Calu3 (cell line): ENCODE results near the gene SLC38A9. TPM values are rescaled to one million over a fixed set of nuclear protein-coding genes. Genes with fewer than 3 reads are reported as not detected.
"Not testable (repeated sequence)": the region's sequence is repeated elsewhere in the genome, so short reads cannot be mapped to it uniquely, and the experiment has no call there.

Experiments
- BruUV-seq: library from RNA; stranded (reverse); fragments of 400-500 nt; replicated peaks from 2 replicates; lab custom pipeline; 2021; lab: Mats Ljungman, UMichigan
- CTCF ChIA-PET: fragments of 300-600 bp; sonication (Branson Sonifier 250); formaldehyde crosslinking; loops from one replicate; lab custom pipeline; 2022; ENCODE audit warnings: antibody characterized with exemption; lab: Charles Lee
- DNase-seq: peaks from one replicate; pipeline ENCODE4 v3.0.0; 2022
- H3K27ac Mint-ChIP-seq: one replicate; pipeline ENCODE4 v1.8.0; 2022; ENCODE audit warnings: mixed read lengths; ENCODE audit not compliant: unreplicated experiment
- H3K27me3 Mint-ChIP-seq: one replicate; pipeline ENCODE4 v1.8.0; 2022; ENCODE audit warnings: mixed read lengths; ENCODE audit not compliant: unreplicated experiment
- H3K36me3 Mint-ChIP-seq: one replicate; pipeline ENCODE4 v1.8.0; 2022; ENCODE audit warnings: mild to moderate bottlenecking, moderate library complexity, mixed read lengths; ENCODE audit not compliant: insufficient read depth, unreplicated experiment
- H3K4me1 Mint-ChIP-seq: one replicate; pipeline ENCODE4 v1.8.0; 2022; ENCODE audit warnings: mild to moderate bottlenecking, low read depth, mixed read lengths; ENCODE audit not compliant: unreplicated experiment
- H3K4me3 Mint-ChIP-seq: one replicate; pipeline ENCODE4 v1.8.0; 2022; ENCODE audit warnings: mild to moderate bottlenecking, low read depth, moderate library complexity, mixed read lengths; ENCODE audit not compliant: unreplicated experiment
- H3K9me3 Mint-ChIP-seq: one replicate; pipeline ENCODE4 v1.8.0; 2022; ENCODE audit warnings: low read depth, mixed read lengths; ENCODE audit not compliant: unreplicated experiment
- CTCF ChIP-seq: fragments of 200-600 bp; IDR thresholded peaks from one replicate; pipeline ENCODE4 v1.8.0; 2022; ENCODE audit warnings: antibody characterized with exemption; ENCODE audit not compliant: unreplicated experiment
- intact Hi-C: fragments of 100-400 bp; cut with micrococcal nuclease; formaldehyde crosslinking; loops from one replicate; pipeline ENCODE4 v1.10.0; 2022; ENCODE audit not compliant: unreplicated experiment
- total RNA-seq: library from RNA; stranded (reverse); gene quantifications from 2 replicates; pipeline ENCODE4 v1.2.3, GENCODE V29; 2022

SLC38A9 gene
- total RNA-seq, 1 experiment from 2014 or later = 30.5 TPM

GRCh38 chr5:55731848-55732247 lies 19.7 kb upstream of the SLC38A9 start:
- Mint-ChIP-seq H3K27ac (no peak overlapping the region), H3K9me3 (no peaks in the 10 kb centered on the region), H3K4me3 (no peak overlapping the region), H3K36me3 (no peaks in the 10 kb centered on the region), H3K27me3 (no peaks in the 10 kb centered on the region), H3K4me1 (no peaks in the 10 kb centered on the region)
- CTCF ChIA-PET = no interaction called here
- intact Hi-C loops = no loop called here
- no peak for DNase-seq
- no TSS peak for BruUV-seq
- no peak for TF ChIP-seq CTCF

GRCh38 chr5:55724281-55724680 lies 12.2 kb upstream of the SLC38A9 start:
- Mint-ChIP-seq H3K9me3 (no peaks in the 10 kb centered on the region), H3K36me3 (no peaks in the 10 kb centered on the region), H3K27me3 (no peaks in the 10 kb centered on the region), H3K4me3 (no peak overlapping the region), H3K27ac (no peak overlapping the region), H3K4me1 (no peaks in the 10 kb centered on the region)
- CTCF ChIA-PET = no interaction called here
- no peak for DNase-seq
- no peak for TF ChIP-seq CTCF
- BruUV-seq = no TSS peak
- intact Hi-C loops = no loop called here

- CTCF ChIA-PET = no interaction called here
- intact Hi-C loops = no loop called here
- no peak for TF ChIP-seq CTCF
- H3K27me3 Mint-ChIP-seq = no peaks in the 10 kb centered on the region
- BruUV-seq = no TSS peak
- H3K36me3 Mint-ChIP-seq = no peaks in the 10 kb centered on the region
- H3K27ac Mint-ChIP-seq = no peak overlapping the region
- H3K9me3 Mint-ChIP-seq = peaks cover 3% of the 10 kb centered on the region
- DNase-seq = no peak
- no peak overlapping the region for H3K4me3 Mint-ChIP-seq
- H3K4me1 Mint-ChIP-seq = no peaks in the 10 kb centered on the region
These were observed 8.1 kb upstream of the SLC38A9 start for GRCh38 chr5:55720188-55720703.

- H3K27me3 Mint-ChIP-seq, BruUV-seq, CTCF ChIA-PET, H3K4me3 Mint-ChIP-seq, intact Hi-C loops, H3K4me1 Mint-ChIP-seq, H3K36me3 Mint-ChIP-seq, H3K27ac Mint-ChIP-seq, H3K9me3 Mint-ChIP-seq, DNase-seq: not testable (repeated sequence)
These were observed 6.9 kb upstream of the SLC38A9 start for GRCh38 chr5:55719026-55719425.

- no peak for DNase-seq
- Mint-ChIP-seq H3K4me1 (no peaks in the 10 kb centered on the region), H3K27me3 (no peaks in the 10 kb centered on the region), H3K9me3 (peaks cover 3% of the 10 kb centered on the region), H3K27ac (no peak overlapping the region), H3K4me3 (no peak overlapping the region), H3K36me3 (peaks cover 17% of the 10 kb centered on the region)
- intact Hi-C loops = no loop called here
- CTCF ChIA-PET = no interaction called here
- no TSS peak for BruUV-seq
- TF ChIP-seq CTCF = no peak
These were observed 3.5 kb upstream of the SLC38A9 start for GRCh38 chr5:55715519-55716078.
